ENCODE measurements around the gene CTSA. TPM values are rescaled to one million over a fixed set of nuclear protein-coding genes. Genes with fewer than 3 reads are reported as not detected.
A peak's percentile ranks its signal among the peaks of the same experiment; 100 is the strongest.

The CTSA gene
- total and polyA plus RNA-seq, 2 experiments from 2014 or later, result 39.9 to 63.9 TPM

GRCh38 chr20:45937765-45938164, 46.6 kb downstream of the CTSA start:
- no peaks in the 10 kb centered on the region for H3K27me3 ChIP-seq (ENCODE audit: insufficient read depth)
- peak overlapping the region; percentile 71; the same call in 1 of the 2 replicates for H3K4me2 ChIP-seq
- Mint-ChIP-seq H3K9me3 (peaks cover 3% of the 10 kb centered on the region; the same call in 1 of the 3 replicates), H3K27me3 (ENCODE audit: insufficient read depth, low read depth, poor library complexity) (peaks cover 10% of the 10 kb centered on the region), H3K4me3 (peak overlapping the region; percentile 43), H3K36me3 (ENCODE audit: low read depth) (peaks cover 38% of the 10 kb centered on the region), H3K4me1 (peaks cover 33% of the 10 kb centered on the region), H3K27ac (peak overlapping the region; percentile 87)
- peaks cover 33% of the 10 kb centered on the region for H3K4me1 ChIP-seq (ENCODE audit: insufficient read depth)
- H3K4me3 ChIP-seq, result 0 out of 2 replicates have a peak overlapping the region, but pooled peaks have one; percentile 4
- ATAC-seq, result no peak
- H3K79me2 ChIP-seq (replicated peaks; ENCODE audit: insufficient read depth), result peaks cover 23% of the 10 kb centered on the region
- H2AFZ ChIP-seq, result no peak overlapping the region
- no peak for DNase-seq (ENCODE audit: low spot score)
- no peaks in the 10 kb centered on the region for H3K9me2 ChIP-seq (ENCODE audit: insufficient read depth)
- H3K36me3 ChIP-seq (ENCODE audit: insufficient read depth), result peaks cover 15% of the 10 kb centered on the region; the same call in 1 of the 2 replicates
- H3K27ac ChIP-seq (ENCODE audit: low read depth), result peak overlapping the region; percentile 88
- peaks cover 26% of the 10 kb centered on the region for H3F3A ChIP-seq (replicated peaks; ENCODE audit: low read depth)
- H4K20me1 ChIP-seq (replicated peaks; ENCODE audit: insufficient read depth), result no peaks in the 10 kb centered on the region; the same call in 1 of the 2 replicates
- TF ChIP-seq REST (IDR thresholded peaks at IDR 0.05; ENCODE audit: unreplicated experiment), result no peak
- no peak for TF ChIP-seq POLR2AphosphoS5 (IDR thresholded peaks at IDR 0.05; ENCODE audit: low read depth)
- no peak for TF ChIP-seq ZNF462 (CRISPR knock-in tag; IDR thresholded peaks at IDR 0.05)
- no peak for TF ChIP-seq CREB1 (CRISPR knock-in tag; IDR thresholded peaks at IDR 0.05; ENCODE audit: low read depth)
- no peak for TF ChIP-seq ETS1 (IDR thresholded peaks at IDR 0.05)
- no peak for TF ChIP-seq ZNF331 (CRISPR knock-in tag; IDR thresholded peaks at IDR 0.05; ENCODE audit: low read depth)
- no peak for TF ChIP-seq EZH2phosphoT487 (IDR thresholded peaks at IDR 0.05; ENCODE audit: unreplicated experiment)
- no peak for TF ChIP-seq ZNF114 (CRISPR knock-in tag; IDR thresholded peaks at IDR 0.05)
- no peak for TF ChIP-seq CTCF (conservative IDR thresholded peaks at IDR 0.05; ENCODE audit: low read depth in 2 of 2)
- no peak for TF ChIP-seq NANOG (IDR thresholded peaks at IDR 0.05; ENCODE audit: borderline replicate concordance)
- no peak for TF ChIP-seq EZH2 (IDR thresholded peaks at IDR 0.05; ENCODE audit: low read depth, unreplicated experiment)
- no peak for TF ChIP-seq STAT1 (IDR thresholded peaks at IDR 0.05; ENCODE audit: unreplicated experiment)
- no peak for TF ChIP-seq JUNB (IDR thresholded peaks at IDR 0.05; ENCODE audit: unreplicated experiment)

Measured in GM23338 (cell line).